ENCODE data around the gene DLST. TPM values are rescaled to one million over a fixed set of nuclear protein-coding genes. Genes with fewer than 3 reads are reported as not detected.

Gene DLST
- total RNA-seq, 1 experiment from 2014 or later: 35.2 TPM

Other genes with a start within 250 kb of the DLST start
- 12.0 and 18.5 TPM in 2 replicates for gene AREL1, start 168.8 kb upstream of the DLST start, total RNA-seq (2014; rRNA removed; shearing (Covaris generic))
- gene FCF1, start 168.8 kb upstream of the DLST start, total RNA-seq (2014; rRNA removed; shearing (Covaris generic)): 7.4 and 11.2 TPM in 2 replicates
- 6.8 and 9.1 TPM in 2 replicates for gene YLPM1, start 118.6 kb upstream of the DLST start, total RNA-seq (2014; rRNA removed; shearing (Covaris generic))
- gene PROX2, start 5.8 kb upstream of the DLST start, total RNA-seq (2014; rRNA removed; shearing (Covaris generic)): not detected in 2 replicates
- 9.4 and 17.4 TPM in 2 replicates for gene RPS6KL1, start 41.3 kb downstream of the DLST start, total RNA-seq (2014; rRNA removed; shearing (Covaris generic))
- gene PGF, start 73.7 kb downstream of the DLST start, total RNA-seq (2014; rRNA removed; shearing (Covaris generic)): 1.5 and 1.8 TPM in 2 replicates
- gene EIF2B2, start 121.0 kb downstream of the DLST start, total RNA-seq (2014; rRNA removed; shearing (Covaris generic)): 57.0 and 70.2 TPM in 2 replicates
- gene MLH3, start 169.6 kb downstream of the DLST start, total RNA-seq (2014; rRNA removed; shearing (Covaris generic)): 3.5 and 6.7 TPM in 2 replicates
- 26.1 and 26.8 TPM in 2 replicates for gene ACYP1, start 182.1 kb downstream of the DLST start, total RNA-seq (2014; rRNA removed; shearing (Covaris generic))
- 1.6 and 4.1 TPM in 2 replicates for gene ZC2HC1C, start 187.7 kb downstream of the DLST start, total RNA-seq (2014; rRNA removed; shearing (Covaris generic))
- 24.7 and 45.7 TPM in 2 replicates for gene NEK9, start 245.1 kb downstream of the DLST start, total RNA-seq (2014; rRNA removed; shearing (Covaris generic))

Data from HT-29 (cell line).